ENCODE data around the gene MYL12A. TPM values are rescaled to one million over a fixed set of nuclear protein-coding genes. Genes with fewer than 3 reads are reported as not detected.
"Not testable (repeated sequence)": the region's sequence is repeated elsewhere in the genome, so short reads cannot be mapped to it uniquely, and the experiment has no call there.

Gene MYL12A
- total RNA-seq, 1 donor from 2014 or later = 165 TPM

DNA sequence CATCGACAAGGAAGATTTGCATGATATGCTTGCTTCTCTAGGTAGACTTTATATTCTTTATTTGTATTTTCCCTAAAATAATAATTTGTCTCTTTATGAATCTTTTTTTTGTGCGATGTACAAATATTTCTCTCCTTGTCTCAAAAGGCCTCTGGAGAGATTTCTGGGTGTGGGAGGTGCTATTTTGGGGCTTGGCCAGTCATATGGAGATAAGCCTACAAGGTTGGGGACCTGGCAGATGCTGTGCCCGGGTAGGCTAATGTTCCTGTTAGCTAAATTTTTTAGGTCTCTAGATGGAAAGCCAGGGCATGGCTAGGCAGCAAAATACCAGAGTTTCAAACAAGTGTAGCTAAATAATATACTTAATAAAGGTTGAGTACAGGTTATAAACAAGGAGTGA lies 25.4 kb downstream of the MYL12A start:
- H3K36me3 Mint-ChIP-seq (ENCODE audit: low read depth) = peaks cover 8% of the 10 kb centered on the region
- no peaks in the 10 kb centered on the region for H3K9me3 Mint-ChIP-seq
- no peaks in the 10 kb centered on the region for H3K27me3 Mint-ChIP-seq (ENCODE audit: low read depth)
- peaks cover 9% of the 10 kb centered on the region for H3K4me1 Mint-ChIP-seq
- no peak overlapping the region for H3K4me3 Mint-ChIP-seq
- H3K27ac Mint-ChIP-seq (ENCODE audit: unreplicated experiment) = no peak overlapping the region
- no peak for DNase-seq (ENCODE audit: low read depth, low spot score)
- TF ChIP-seq, protein P1, sequence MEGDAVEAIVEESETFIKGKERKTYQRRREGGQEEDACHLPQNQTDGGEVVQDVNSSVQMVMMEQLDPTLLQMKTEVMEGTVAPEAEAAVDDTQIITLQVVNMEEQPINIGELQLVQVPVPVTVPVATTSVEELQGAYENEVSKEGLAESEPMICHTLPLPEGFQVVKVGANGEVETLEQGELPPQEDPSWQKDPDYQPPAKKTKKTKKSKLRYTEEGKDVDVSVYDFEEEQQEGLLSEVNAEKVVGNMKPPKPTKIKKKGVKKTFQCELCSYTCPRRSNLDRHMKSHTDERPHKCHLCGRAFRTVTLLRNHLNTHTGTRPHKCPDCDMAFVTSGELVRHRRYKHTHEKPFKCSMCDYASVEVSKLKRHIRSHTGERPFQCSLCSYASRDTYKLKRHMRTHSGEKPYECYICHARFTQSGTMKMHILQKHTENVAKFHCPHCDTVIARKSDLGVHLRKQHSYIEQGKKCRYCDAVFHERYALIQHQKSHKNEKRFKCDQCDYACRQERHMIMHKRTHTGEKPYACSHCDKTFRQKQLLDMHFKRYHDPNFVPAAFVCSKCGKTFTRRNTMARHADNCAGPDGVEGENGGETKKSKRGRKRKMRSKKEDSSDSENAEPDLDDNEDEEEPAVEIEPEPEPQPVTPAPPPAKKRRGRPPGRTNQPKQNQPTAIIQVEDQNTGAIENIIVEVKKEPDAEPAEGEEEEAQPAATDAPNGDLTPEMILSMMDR (conservative IDR thresholded peaks at IDR 0.05) = no peak

DNA sequence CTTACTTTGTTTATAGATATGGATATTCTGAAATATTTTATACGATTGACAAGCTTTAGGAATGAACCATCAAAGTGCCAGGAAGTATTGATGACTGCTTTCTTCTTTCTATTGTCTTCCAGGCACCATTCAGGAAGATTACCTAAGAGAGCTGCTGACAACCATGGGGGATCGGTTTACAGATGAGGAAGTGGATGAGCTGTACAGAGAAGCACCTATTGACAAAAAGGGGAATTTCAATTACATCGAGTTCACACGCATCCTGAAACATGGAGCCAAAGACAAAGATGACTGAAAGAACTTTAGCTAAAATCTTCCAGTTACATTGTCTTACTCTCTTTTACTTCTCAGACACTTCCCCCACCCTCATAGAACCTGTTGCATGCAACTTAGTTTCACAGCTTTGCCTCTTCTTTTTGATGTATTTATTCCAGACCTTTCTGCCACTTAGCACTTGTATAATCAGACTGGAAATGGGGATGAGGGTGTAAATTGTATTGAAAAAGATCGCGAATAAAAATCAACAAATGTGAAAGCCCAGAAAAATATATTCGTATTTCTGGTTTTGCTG lies 30.1 kb downstream of the MYL12A start:
- H3K4me3 Mint-ChIP-seq; H3K27me3 Mint-ChIP-seq (ENCODE audit: low read depth); DNase-seq (ENCODE audit: low read depth, low spot score); H3K9me3 Mint-ChIP-seq; H3K36me3 Mint-ChIP-seq (ENCODE audit: low read depth): not testable (repeated sequence)
- peaks cover 11% of the 10 kb centered on the region for H3K4me1 Mint-ChIP-seq
- H3K27ac Mint-ChIP-seq (ENCODE audit: unreplicated experiment) = peak overlapping the region; percentile 78

DNA sequence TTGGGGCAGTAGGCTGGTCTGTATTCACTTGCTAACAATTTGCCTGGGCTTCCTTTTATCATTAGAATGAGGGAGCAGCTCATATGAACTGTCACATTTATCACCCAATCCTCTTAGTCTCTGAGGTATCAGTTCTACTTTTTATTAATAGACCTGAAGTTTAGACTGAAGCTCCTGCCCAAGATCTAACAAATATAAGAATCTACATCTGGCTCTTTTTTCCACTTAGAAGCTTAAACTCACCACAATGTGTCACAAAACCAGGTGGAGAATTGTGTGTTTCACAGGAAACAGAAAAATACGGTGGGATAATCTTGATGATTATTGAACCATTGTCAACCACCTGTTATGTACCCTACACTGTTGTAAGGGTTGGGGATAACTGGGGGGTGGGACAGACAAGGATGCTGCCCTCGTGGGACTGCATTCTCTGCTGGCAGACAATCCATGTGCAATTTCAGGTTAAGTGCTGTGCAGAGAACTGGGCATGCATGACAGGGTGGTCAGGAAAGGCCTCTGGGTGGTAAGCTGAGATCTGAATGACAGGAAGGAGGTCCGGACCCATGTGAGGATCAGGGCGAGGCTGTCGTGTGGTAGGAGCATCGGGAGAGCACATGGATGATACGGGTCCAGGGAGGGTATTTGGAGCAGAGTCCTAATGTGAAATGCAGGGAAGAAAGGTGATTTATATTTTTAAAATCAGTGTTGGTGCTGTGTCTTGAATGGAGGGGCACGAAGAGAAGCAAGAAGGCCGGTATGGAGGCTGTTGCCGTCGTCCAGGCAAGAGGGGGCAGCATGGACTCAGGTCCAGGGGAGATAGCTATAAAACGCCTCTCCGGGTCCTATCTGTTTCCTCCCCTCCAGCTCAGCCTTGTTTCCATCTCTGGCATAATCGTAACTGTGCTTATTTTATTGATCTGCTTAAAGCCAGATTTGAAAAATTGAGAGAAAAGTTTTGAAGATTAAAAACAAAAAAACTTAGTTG lies 31.9 kb downstream of the MYL12A start:
- H3K27me3 Mint-ChIP-seq (ENCODE audit: low read depth) = no peaks in the 10 kb centered on the region
- H3K9me3 Mint-ChIP-seq = no peaks in the 10 kb centered on the region
- peaks cover 29% of the 10 kb centered on the region for H3K4me1 Mint-ChIP-seq
- TF ChIP-seq, protein P1 (conservative IDR thresholded peaks at IDR 0.05) = no peak
- DNase-seq (ENCODE audit: low read depth, low spot score) = no peak
- peaks cover 8% of the 10 kb centered on the region for H3K36me3 Mint-ChIP-seq (ENCODE audit: low read depth)
- H3K4me3 Mint-ChIP-seq = no peak overlapping the region
- no peak overlapping the region for H3K27ac Mint-ChIP-seq (ENCODE audit: unreplicated experiment)

DNA sequence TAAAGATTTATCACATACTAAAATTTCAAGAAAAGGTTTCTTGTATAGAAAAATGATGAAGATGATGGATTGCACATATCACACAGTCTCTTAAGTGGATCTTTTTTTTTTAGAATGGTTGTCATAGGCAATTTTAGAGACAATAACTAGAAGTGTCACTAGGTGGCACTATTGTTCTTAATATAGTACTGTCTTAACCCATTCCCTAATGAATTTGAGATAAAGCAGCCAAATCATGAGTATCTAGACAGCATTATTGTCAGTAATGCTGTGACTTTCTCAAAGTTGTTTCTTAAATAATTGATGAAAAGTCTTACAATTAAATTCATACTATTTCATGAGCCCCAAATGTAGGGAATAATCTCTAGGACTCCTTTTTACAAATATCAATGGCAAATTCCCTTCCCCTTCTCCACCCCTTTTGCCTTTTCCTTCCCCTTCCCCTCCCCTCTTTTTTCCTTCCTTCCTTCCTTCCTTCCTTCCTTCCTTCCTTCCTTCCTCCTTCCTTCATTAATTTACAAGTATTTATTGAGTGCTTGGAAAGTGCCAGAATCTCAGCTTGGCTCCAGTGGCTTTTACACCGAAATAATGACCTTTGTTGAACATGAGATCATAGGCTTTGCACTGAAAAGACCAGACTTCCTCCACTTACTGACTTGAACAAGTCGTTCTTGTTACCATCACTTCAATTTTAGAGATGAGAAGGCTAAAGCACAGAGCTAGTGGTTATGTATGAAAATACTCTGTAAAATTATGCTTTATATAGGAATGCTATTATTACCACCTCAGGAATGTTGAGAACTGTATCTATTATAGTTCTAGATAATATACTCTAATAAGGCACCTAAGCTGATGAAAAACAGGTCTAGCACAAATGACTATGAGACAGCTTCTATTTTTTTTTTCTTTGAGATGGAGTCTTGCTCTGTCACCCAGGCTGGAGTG lies 34.1 kb downstream of the MYL12A start:
- H3K36me3 Mint-ChIP-seq (ENCODE audit: low read depth) = peaks cover 12% of the 10 kb centered on the region
- H3K4me1 Mint-ChIP-seq = peaks cover 29% of the 10 kb centered on the region
- peak overlapping the region; percentile 23 for H3K4me3 Mint-ChIP-seq
- H3K27ac Mint-ChIP-seq (ENCODE audit: unreplicated experiment) = peak overlapping the region; percentile 8
- TF ChIP-seq, protein P1 (conservative IDR thresholded peaks at IDR 0.05) = peak; percentile 94
- no peaks in the 10 kb centered on the region for H3K27me3 Mint-ChIP-seq (ENCODE audit: low read depth)
- DNase-seq (ENCODE audit: low read depth, low spot score) = no peak
- peaks cover 7% of the 10 kb centered on the region for H3K9me3 Mint-ChIP-seq

DNA sequence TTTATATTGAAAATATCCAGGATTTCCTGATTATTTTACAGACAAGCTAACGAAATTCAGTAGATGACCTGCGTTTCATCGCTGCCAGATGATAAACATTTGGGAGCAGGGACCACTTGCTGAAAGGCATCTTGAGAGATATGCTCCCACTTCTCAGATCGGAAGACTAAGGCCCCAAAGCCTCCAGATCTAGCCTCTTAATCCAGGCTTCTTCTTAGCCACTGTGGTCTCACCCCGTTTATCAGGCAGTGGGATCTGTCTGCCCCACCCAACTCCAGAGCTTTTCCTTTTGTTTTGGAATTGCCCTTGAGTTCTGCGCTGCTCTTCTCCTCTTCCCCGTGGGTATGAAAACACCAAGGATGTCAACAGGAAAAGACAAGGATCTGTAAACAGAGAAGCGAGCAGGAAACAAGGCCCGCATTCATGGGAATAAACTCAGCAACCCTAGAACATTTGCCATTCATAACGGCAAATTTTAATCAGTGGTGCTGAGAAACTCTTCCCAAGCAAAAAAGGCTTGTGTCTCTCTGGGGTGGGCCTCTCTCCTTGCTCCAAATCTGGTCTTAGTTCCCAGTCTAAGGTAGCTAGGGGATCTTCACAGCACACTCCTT lies 35.8 kb downstream of the MYL12A start:
- DNase-seq (ENCODE audit: low read depth, low spot score) = no peak
- peaks cover 11% of the 10 kb centered on the region for H3K36me3 Mint-ChIP-seq (ENCODE audit: low read depth)
- H3K9me3 Mint-ChIP-seq = peaks cover 15% of the 10 kb centered on the region
- H3K27ac Mint-ChIP-seq (ENCODE audit: unreplicated experiment) = peak overlapping the region; percentile 25
- TF ChIP-seq, protein P1 (conservative IDR thresholded peaks at IDR 0.05) = no peak
- peaks cover 29% of the 10 kb centered on the region for H3K4me1 Mint-ChIP-seq
- no peaks in the 10 kb centered on the region for H3K27me3 Mint-ChIP-seq (ENCODE audit: low read depth)
- peak overlapping the region; percentile 36 for H3K4me3 Mint-ChIP-seq

All from neural crest cell (in vitro differentiated cells).